GM12878 (cell line): ENCODE data around the gene JOSD2. TPM values are rescaled to one million over a fixed set of nuclear protein-coding genes. Genes with fewer than 3 reads are reported as not detected.

Experiments used
- ATAC-seq: fragments of 200-7000 bp; cut with Tn5 transposase; 3 replicates; pipeline ENCODE4 v1.9.1; 2020; ENCODE audit warnings: mild to moderate bottlenecking, moderate library complexity
- BruUV-seq: library from RNA; stranded (reverse); fragments of 400-500 nt; replicated peaks from 2 replicates; lab custom pipeline; 2021; lab: Mats Ljungman, UMichigan
- CTCF ChIA-PET: fragments of 300-600 bp; sonication (Branson Sonifier 250); formaldehyde crosslinking; extraction: SDS; loops from one replicate; lab custom pipeline; 2021; ENCODE audit warnings: inconsistent platforms; lab: Yijun Ruan, JAX
- POLR2A ChIA-PET: fragments of 350-600 bp; formaldehyde crosslinking; extraction: SDS; loops from one replicate; lab custom pipeline; 2021; ENCODE audit warnings: inconsistent platforms; lab: Charles Lee
- RAD21 ChIA-PET: fragments of 300-600 bp; sonication (Branson Sonifier 250); formaldehyde crosslinking; loops from one replicate; lab custom pipeline; 2023; ENCODE audit warnings: antibody characterized with exemption; ENCODE audit not compliant: unreplicated experiment; lab: Charles Lee
- SMC1A ChIA-PET: fragments of 300-600 bp; sonication (Branson Sonifier 250); formaldehyde crosslinking; loops from one replicate; lab custom pipeline; 2023; ENCODE audit not compliant: unreplicated experiment, uncharacterized antibody; lab: Charles Lee
- DNase-seq: peaks from one replicate; pipeline ENCODE4 v3.0.0-alpha.2; 2011; ENCODE audit warnings: low read depth, low spot score
- FAIRE-seq: peaks from 3 replicates; lab custom pipeline; 2011; peaks lifted over from hg19 to GRCh38; lab: Jason Lieb, UNC
- H2AFZ ChIP-seq: 2 replicates; pipeline ENCODE4 v1.6.0; 2011; ENCODE audit warnings: low read depth, low read length, control low read depth; ENCODE audit not compliant: control insufficient read depth
- H3K27ac ChIP-seq: 2 replicates; pipeline ENCODE4 v1.5.1; 2011; ENCODE audit warnings: control low read depth; ENCODE audit not compliant: control insufficient read depth, insufficient read depth
- H3K27me3 ChIP-seq, 2 experiments: replicated peaks in 1 of 2; 2 replicates each; pipeline versions ENCODE4 v1.6.0 to v1.6.1; 2011; ENCODE audit warnings: low read length in 1 of 2; ENCODE audit not compliant: control insufficient read depth in 2 of 2, insufficient read depth in 2 of 2
- H3K36me3 ChIP-seq, 2 experiments: 2 replicates each; pipeline ENCODE4 v1.5.1; 2011; ENCODE audit warnings: low read length in 1 of 2; ENCODE audit not compliant: control insufficient read depth in 2 of 2, insufficient read depth in 2 of 2
- H3K4me1 ChIP-seq: 2 replicates; pipeline ENCODE4 v1.6.1; 2011; ENCODE audit warnings: mild to moderate bottlenecking, low read length, moderate library complexity, mixed read lengths; ENCODE audit not compliant: control insufficient read depth, insufficient read depth
- H3K4me2 ChIP-seq: 2 replicates; pipeline ENCODE4 v1.6.0; 2011; ENCODE audit warnings: control low read depth; ENCODE audit not compliant: control insufficient read depth, insufficient read depth
- H3K4me3 ChIP-seq: fragments of 200-600 bp; sonication (generic); 2 replicates; pipeline ENCODE4 v1.5.1; 2016
- H3K79me2 ChIP-seq: 2 replicates; pipeline ENCODE4 v1.6.0; 2011; ENCODE audit warnings: low read length; ENCODE audit not compliant: control insufficient read depth, insufficient read depth
- H3K9ac ChIP-seq: 2 replicates; pipeline ENCODE4 v1.8.0; 2011; ENCODE audit warnings: low read length, control low read depth, mixed read lengths; ENCODE audit not compliant: control insufficient read depth, insufficient read depth
- H3K9me3 ChIP-seq: replicated peaks from 3 replicates; pipeline ENCODE4 v1.5.1; 2011; ENCODE audit warnings: mild to moderate bottlenecking, low read length; ENCODE audit not compliant: control insufficient read depth, insufficient read depth
- H4K20me1 ChIP-seq: 2 replicates; pipeline ENCODE4 v1.6.0; 2011; ENCODE audit not compliant: control insufficient read depth, insufficient read depth
- CREM ChIP-seq: IDR thresholded peaks from 2 replicates; pipeline ENCODE4 v1.6.1; 2014; ENCODE audit warnings: antibody characterized with exemption, low read depth
- EGR1 ChIP-seq, 2 experiments: IDR thresholded peaks; 1 replicate in 1 of 2; 2 replicates in 1 of 2; pipeline ENCODE4 v1.6.1; 2011 to 2012; ENCODE audit warnings: low read depth in 2 of 2, low read length in 2 of 2, borderline replicate concordance in 1 of 2, mild to moderate bottlenecking in 1 of 2, moderate library complexity in 1 of 2
- HDGF ChIP-seq: fragments of 450-650 bp; IDR thresholded peaks from 2 replicates; pipeline ENCODE4 v1.6.1; 2016; ENCODE audit warnings: antibody characterized with exemption
- RELA ChIP-seq: fragments of 450-650 bp; IDR thresholded peaks from 2 replicates; pipeline ENCODE4 v1.8.0; 2014; ENCODE audit warnings: borderline replicate concordance; ENCODE audit not compliant: partially characterized antibody
- SIX5 ChIP-seq: IDR thresholded peaks from 2 replicates; pipeline ENCODE4 v1.6.1; 2011; ENCODE audit warnings: mild to moderate bottlenecking, low read depth, low read length, moderate library complexity; ENCODE audit not compliant: severe bottlenecking
- TCF3 ChIP-seq: IDR thresholded peaks from 2 replicates; pipeline ENCODE4 v1.6.1; 2012; ENCODE audit warnings: low read depth, mild to moderate bottlenecking, low read length, borderline replicate concordance; ENCODE audit not compliant: insufficient read depth
- ZBED1 ChIP-seq: IDR thresholded peaks from 2 replicates; pipeline ENCODE4 v1.6.1; 2016; ENCODE audit warnings: borderline replicate concordance
- ZNF274 ChIP-seq: IDR thresholded peaks from one replicate; pipeline ENCODE4 v1.8.0; 2011; ENCODE audit not compliant: insufficient read length, insufficient read depth
- WGBS: methylation state at CpG from one replicate; pipeline ENCODE4 v1.1.6; 2016; ENCODE audit warnings: low lambda C conversion rate; ENCODE audit not compliant: insufficient replicate concordance, insufficient coverage; ENCODE audit errors: missing lambda C conversion rate; 5-methylcytosine and 5-hydroxymethylcytosine counted together
- in situ Hi-C: fragments of 300-500 bp; cut with MboI; formaldehyde crosslinking; loops from 9 replicates; pipeline ENCODE4 v1.14.3; 2018; ENCODE audit warnings: mixed read lengths
- intact Hi-C: fragments of 100-400 bp; cut with micrococcal nuclease; formaldehyde crosslinking; loops from one replicate; pipeline ENCODE4 v1.14.2; 2022; ENCODE audit not compliant: unreplicated experiment
- polyA plus RNA-seq, 11 experiments: library from polyadenylated mRNA; depleted of rRNA in 4 of 11; unstranded in 6 of 11; stranded (reverse) in 5 of 11; fragments of >200 nt; fragmentation: Nextera tagmentation in 4 of 11; fragmentation: Illumina TruSeq in 1 of 11; extraction: Ambion mirVana in 4 of 11; extraction: Trizol in 1 of 11; gene quantifications; 1 replicate in 1 of 11; 2 replicates in 10 of 11; pipeline versions ENCODE4 v1.2.1 to v1.2.3, GENCODE V29; 2011 to 2016; ENCODE audit warnings: inconsistent platforms in 2 of 11, missing spikeins in 2 of 11, low read depth in 1 of 11
- total RNA-seq, 4 experiments: library from RNA; depleted of rRNA in 3 of 4; stranded (reverse); fragments of >200 nt in 3 of 4; fragmentation: Illumina TruSeq in 1 of 4; extraction: Trizol in 1 of 4; gene quantifications; 2 replicates each; pipeline versions ENCODE4 v1.2.1 to v1.2.3, GENCODE V29; 2013 to 2021
- TF ChIP-seq, protein P1 (sequence below): fragments of 150-350 bp; IDR thresholded peaks from 2 replicates; pipeline ENCODE4 v1.6.1; 2014; ENCODE audit warnings: mild to moderate bottlenecking, low read depth, low read length

Gene JOSD2
- total and polyA plus RNA-seq, 10 of the 15 experiments (the other 5 are each of a cell fraction or from before 2014, with no cell fraction given), result 0.91 to 26.7 (median 13.0) TPM

DNA sequence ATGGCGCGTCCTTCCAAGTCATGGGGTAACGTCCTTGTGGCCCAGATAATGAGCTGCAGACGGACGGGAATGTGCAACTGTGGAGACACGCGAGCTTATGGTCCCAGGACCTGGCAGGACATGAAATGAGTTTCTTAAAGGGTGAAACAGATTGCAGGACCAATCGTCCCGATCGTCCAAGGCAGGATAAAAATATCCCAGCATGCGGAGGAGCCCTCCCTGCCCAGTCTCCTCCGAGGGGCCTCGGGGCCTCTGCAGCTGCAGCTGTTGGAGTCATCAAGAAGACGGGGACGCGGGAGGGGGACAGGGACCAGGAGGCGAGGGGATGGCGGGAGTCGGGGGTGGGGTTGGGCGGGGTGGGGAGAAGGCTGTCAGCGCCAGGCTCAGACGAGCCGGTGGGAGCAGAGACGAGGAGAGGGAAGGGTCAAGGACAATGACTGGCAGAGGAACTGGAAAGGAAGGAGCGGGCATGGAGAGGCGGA, 20.0 kb downstream of the JOSD2 start:
- 57% methylated on average over 21 of the region's 26 CpGs for WGBS
- no peak overlapping the region for H3K27ac ChIP-seq
- ChIA-PET SMC1A (interaction anchor here (1.3 kb wide), 1 partner anchor 30 kb away, joined by 3 read pairs; no protein-coding TSS in a partner anchor), CTCF (no interaction called here)
- BruUV-seq, result no TSS peak
- H3K9ac ChIP-seq, result no peak overlapping the region
- TF ChIP-seq HDGF (no peak), SIX5 (no peak), TCF3 (no peak), CREM (no peak), EGR1 (IDR thresholded peaks at IDR 0.05; ENCODE audit: borderline replicate concordance in 1 of 2, low read depth in 2 of 2, low read length in 2 of 2) (no peak), RELA (no peak), ZNF274 (no peak), ZBED1 (no peak)
- TF ChIP-seq, protein P1, sequence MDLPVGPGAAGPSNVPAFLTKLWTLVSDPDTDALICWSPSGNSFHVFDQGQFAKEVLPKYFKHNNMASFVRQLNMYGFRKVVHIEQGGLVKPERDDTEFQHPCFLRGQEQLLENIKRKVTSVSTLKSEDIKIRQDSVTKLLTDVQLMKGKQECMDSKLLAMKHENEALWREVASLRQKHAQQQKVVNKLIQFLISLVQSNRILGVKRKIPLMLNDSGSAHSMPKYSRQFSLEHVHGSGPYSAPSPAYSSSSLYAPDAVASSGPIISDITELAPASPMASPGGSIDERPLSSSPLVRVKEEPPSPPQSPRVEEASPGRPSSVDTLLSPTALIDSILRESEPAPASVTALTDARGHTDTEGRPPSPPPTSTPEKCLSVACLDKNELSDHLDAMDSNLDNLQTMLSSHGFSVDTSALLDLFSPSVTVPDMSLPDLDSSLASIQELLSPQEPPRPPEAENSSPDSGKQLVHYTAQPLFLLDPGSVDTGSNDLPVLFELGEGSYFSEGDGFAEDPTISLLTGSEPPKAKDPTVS, result no peak
- TF ChIP-seq, all 136 proteins: peak for 0
- Histone ChIP-seq H3K4me3 (no peak overlapping the region), H3K4me2 (no peak overlapping the region), H3K36me3 (no peaks in the 10 kb centered on the region), H3K27me3 (no peaks in the 10 kb centered on the region), H3K79me2 (no peaks in the 10 kb centered on the region), H3K9me3 (peaks cover 3% of the 10 kb centered on the region; the same call in 2 of the 3 replicates), H4K20me1 (no peaks in the 10 kb centered on the region), H3K4me1 (no peaks in the 10 kb centered on the region), H2AFZ (no peak overlapping the region)
- in situ Hi-C loops (no loop called here), intact Hi-C loops (no loop called here)
- ChIA-PET RAD21 (no interaction called here), POLR2A (interaction anchor here (0.5 kb wide), 1 partner anchor 442 kb away, joined by 3 read pairs; no protein-coding TSS in a partner anchor)
- no peak for DNase-seq
- FAIRE-seq, result no peak
- ATAC-seq, result no peak
